T-helper 22 cell (primary cell): ENCODE measurements around the gene PTPA.

Experiments used
- DNase-seq: peaks from one replicate; pipeline ENCODE4 v3.0.0-alpha.2; 2020; ENCODE audit warnings: low read depth

Gene PTPA

GRCh38 chr9:129137292-129138143, 26.3 kb downstream of the PTPA start:
- no peak for DNase-seq

- DNase-seq = no peak
Observed at GRCh38 chr9:129138144-129138462, 26.9 kb downstream of the PTPA start.

- DNase-seq = no peak
Observed at GRCh38 chr9:129138476-129139232, 27.4 kb downstream of the PTPA start.

GRCh38 chr9:129139233-129139992, 28.2 kb downstream of the PTPA start:
- DNase-seq = peak; percentile 55

GRCh38 chr9:129139993-129140396, 28.8 kb downstream of the PTPA start:
- DNase-seq = peak; percentile 80

GRCh38 chr9:129140397-129141065, 29.3 kb downstream of the PTPA start:
- no peak for DNase-seq

GRCh38 chr9:129141066-129142041, 30.1 kb downstream of the PTPA start:
- peak; percentile 15 for DNase-seq

GRCh38 chr9:129142138-129142935, 31.1 kb downstream of the PTPA start:
- DNase-seq = no peak

- DNase-seq = peak; percentile 41
Observed at GRCh38 chr9:129143031-129143927, 32.1 kb downstream of the PTPA start.

- no peak for DNase-seq
Observed at GRCh38 chr9:129145316-129145715, 34.1 kb downstream of the PTPA start.

- DNase-seq = no peak
Observed at GRCh38 chr9:129145841-129146292, 34.7 kb downstream of the PTPA start.

- DNase-seq = no peak
Observed at GRCh38 chr9:129146441-129146941, 35.3 kb downstream of the PTPA start.

- no peak for DNase-seq
Observed at GRCh38 chr9:129148463-129149204, 37.4 kb downstream of the PTPA start.

- DNase-seq = no peak
Observed at GRCh38 chr9:129149442-129149841, 38.2 kb downstream of the PTPA start.

- DNase-seq = no peak
Observed at GRCh38 chr9:129150122-129150521, 38.9 kb downstream of the PTPA start.

- DNase-seq = no peak
Observed at GRCh38 chr9:129150672-129151211, 39.5 kb downstream of the PTPA start.

- DNase-seq = no peak
Observed at GRCh38 chr9:129151469-129151868, 40.3 kb downstream of the PTPA start.
